ENCODE results near the gene MED12L.

Gene MED12L

GRCh38 chr3:151093905-151094304, 8.4 kb downstream of the MED12L start:
- H2AFZ ChIP-seq (ENCODE audit: low read depth), result no peak overlapping the region
- H3K4me3 ChIP-seq (IDR thresholded peaks at IDR 0.05; ENCODE audit: insufficient read depth, low read depth, low read length), result no peak overlapping the region
- no peaks in the 10 kb centered on the region for H3K79me2 ChIP-seq (ENCODE audit: insufficient read depth, low read depth)
- H3K4me1 ChIP-seq (ENCODE audit: low read depth, poor library complexity, severe bottlenecking), result no peaks in the 10 kb centered on the region
- H3K27me3 ChIP-seq (ENCODE audit: insufficient read depth, low read depth), result no peaks in the 10 kb centered on the region
- H3K36me3 ChIP-seq (ENCODE audit: insufficient read depth), result no peaks in the 10 kb centered on the region
- H3K27ac ChIP-seq, result no peak overlapping the region
- no peak overlapping the region for H3K9ac ChIP-seq
- no peak for TF ChIP-seq CTCF (conservative IDR thresholded peaks at IDR 0.05; ENCODE audit: low read depth, low read length)
- H4K20me1 ChIP-seq (ENCODE audit: insufficient read depth), result no peaks in the 10 kb centered on the region
- H3K4me2 ChIP-seq, result no peak overlapping the region

DNA sequence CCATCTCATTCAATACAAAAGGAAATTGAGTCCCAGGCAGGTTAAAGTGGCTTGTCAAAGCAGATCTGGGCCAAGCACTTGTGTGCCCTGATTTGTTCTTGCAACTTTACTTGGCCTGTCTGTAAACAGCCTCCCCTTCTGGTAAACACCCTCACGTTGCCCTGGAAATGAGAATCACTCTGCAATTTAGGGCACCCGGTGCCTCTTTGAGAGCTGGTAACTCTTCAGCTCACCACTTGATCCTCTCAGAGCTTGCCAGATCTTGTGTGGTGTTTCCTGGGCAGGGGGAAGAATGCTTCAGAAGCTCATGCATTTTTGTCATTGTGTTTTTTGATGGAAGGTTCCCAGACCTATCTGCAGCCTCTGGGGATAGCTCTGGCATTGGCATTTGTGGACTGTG, 11.3 kb downstream of the MED12L start:
- Histone ChIP-seq H3K27me3 (ENCODE audit: insufficient read depth, low read depth) (no peaks in the 10 kb centered on the region), H3K9ac (no peak overlapping the region), H4K20me1 (ENCODE audit: insufficient read depth) (no peaks in the 10 kb centered on the region), H3K4me3 (IDR thresholded peaks at IDR 0.05; ENCODE audit: insufficient read depth, low read depth, low read length) (no peak overlapping the region), H3K4me2 (no peak overlapping the region), H3K4me1 (ENCODE audit: low read depth, poor library complexity, severe bottlenecking) (no peaks in the 10 kb centered on the region), H2AFZ (ENCODE audit: low read depth) (no peak overlapping the region), H3K79me2 (ENCODE audit: insufficient read depth, low read depth) (no peaks in the 10 kb centered on the region), H3K27ac (no peak overlapping the region), H3K36me3 (ENCODE audit: insufficient read depth) (no peaks in the 10 kb centered on the region)
- no peak for TF ChIP-seq CTCF (conservative IDR thresholded peaks at IDR 0.05; ENCODE audit: low read depth, low read length)

- no peak for TF ChIP-seq CTCF (conservative IDR thresholded peaks at IDR 0.05; ENCODE audit: low read depth, low read length)
- H3K4me1 ChIP-seq (ENCODE audit: low read depth, poor library complexity, severe bottlenecking), result no peaks in the 10 kb centered on the region
- no peak overlapping the region for H2AFZ ChIP-seq (ENCODE audit: low read depth)
- no peak overlapping the region for H3K9ac ChIP-seq
- H3K36me3 ChIP-seq (ENCODE audit: insufficient read depth), result no peaks in the 10 kb centered on the region
- no peak overlapping the region for H3K4me3 ChIP-seq (IDR thresholded peaks at IDR 0.05; ENCODE audit: insufficient read depth, low read depth, low read length)
- no peaks in the 10 kb centered on the region for H3K79me2 ChIP-seq (ENCODE audit: insufficient read depth, low read depth)
- no peaks in the 10 kb centered on the region for H3K27me3 ChIP-seq (ENCODE audit: insufficient read depth, low read depth)
- no peak overlapping the region for H3K4me2 ChIP-seq
- no peaks in the 10 kb centered on the region for H4K20me1 ChIP-seq (ENCODE audit: insufficient read depth)
- H3K27ac ChIP-seq, result no peak overlapping the region
These were observed 14.6 kb downstream of the MED12L start for GRCh38 chr3:151100076-151100475.

DNA sequence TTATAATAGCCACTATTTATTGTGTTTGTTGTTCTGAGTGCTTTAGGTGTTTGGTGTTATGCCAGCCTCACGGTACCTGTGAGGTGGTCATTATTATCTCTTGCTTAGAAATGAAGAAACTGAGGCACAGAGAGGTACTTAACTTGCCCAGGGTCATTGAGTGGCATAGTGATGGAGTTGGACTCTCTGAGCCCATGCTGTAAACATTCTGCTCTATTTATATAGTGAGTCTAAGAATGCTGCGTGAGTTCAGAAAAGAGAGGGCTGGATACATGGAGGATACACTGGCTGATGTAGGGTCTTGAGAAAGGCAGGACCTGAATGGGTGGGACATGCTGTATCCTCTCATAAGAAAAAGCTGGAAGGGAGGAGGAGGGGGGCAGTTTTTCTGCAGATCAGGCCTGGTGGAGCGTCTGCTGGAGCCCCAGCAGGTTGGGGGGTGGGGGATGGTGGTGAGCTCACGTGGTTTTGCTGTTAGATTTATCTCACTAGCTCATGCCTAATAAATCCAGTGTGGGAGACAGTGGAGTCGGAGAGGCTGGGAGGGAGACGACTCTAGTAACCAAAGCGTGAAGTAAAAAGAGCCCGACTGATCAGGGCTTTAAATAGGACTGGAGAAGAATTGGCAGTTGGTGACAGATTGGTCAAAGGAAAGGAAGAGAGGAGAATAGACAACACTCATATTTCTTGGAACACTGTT, 16.0 kb downstream of the MED12L start:
- Histone ChIP-seq H3K4me3 (IDR thresholded peaks at IDR 0.05; ENCODE audit: insufficient read depth, low read depth, low read length) (no peak overlapping the region), H3K27me3 (ENCODE audit: insufficient read depth, low read depth) (no peaks in the 10 kb centered on the region), H3K9ac (no peak overlapping the region), H3K27ac (no peak overlapping the region), H3K36me3 (ENCODE audit: insufficient read depth) (no peaks in the 10 kb centered on the region), H3K79me2 (ENCODE audit: insufficient read depth, low read depth) (no peaks in the 10 kb centered on the region), H4K20me1 (ENCODE audit: insufficient read depth) (no peaks in the 10 kb centered on the region), H2AFZ (ENCODE audit: low read depth) (no peak overlapping the region), H3K4me1 (ENCODE audit: low read depth, poor library complexity, severe bottlenecking) (no peaks in the 10 kb centered on the region), H3K4me2 (no peak overlapping the region)
- no peak for TF ChIP-seq CTCF (conservative IDR thresholded peaks at IDR 0.05; ENCODE audit: low read depth, low read length)
